Activated CD4-positive, alpha-beta T cell treated with anti-CD3 and anti-CD28 coated beads for 1 hour (primary cell): ENCODE results near the gene RCN2.

Experiments used
- DNase-seq: peaks from one replicate; pipeline ENCODE4 v3.0.0-alpha.2; 2020

Gene RCN2

GRCh38 chr15:76996526-76997401 is 65.2 kb downstream of the RCN2 start:
- peak; percentile 50 for DNase-seq

- DNase-seq: no peak
Observed at GRCh38 chr15:76998663-76999285, 67.2 kb downstream of the RCN2 start.

GRCh38 chr15:76999996-77000395 is 68.4 kb downstream of the RCN2 start:
- DNase-seq: no peak

- DNase-seq: no peak
Observed at GRCh38 chr15:77001351-77001750, 69.8 kb downstream of the RCN2 start.

GRCh38 chr15:77001966-77002365 is 70.4 kb downstream of the RCN2 start:
- no peak for DNase-seq

GRCh38 chr15:77002436-77002835 is 70.9 kb downstream of the RCN2 start:
- no peak for DNase-seq

- peak; percentile 39 for DNase-seq
Observed at GRCh38 chr15:77002954-77003912, 71.7 kb downstream of the RCN2 start.
